GM18951 (cell line): ENCODE results near the gene SPEM1.

Source experiments
- POLR2A ChIP-seq: IDR thresholded peaks from 4 replicates; pipeline ENCODE4 v1.6.1; 2011; ENCODE audit warnings: mild to moderate bottlenecking; ENCODE audit not compliant: insufficient read length, insufficient read depth; ENCODE audit errors: extremely low read depth
- in situ Hi-C: fragments of 300-500 bp; cut with MboI; formaldehyde crosslinking; loops from one replicate; pipeline ENCODE4 v1.12.0; 2022; ENCODE audit warnings: low sequenced_read_pairs, mixed read lengths, inconsistent platforms; ENCODE audit not compliant: unreplicated experiment

SPEM1 gene

GRCh38 chr17:7435676-7436555, 15.8 kb downstream of the SPEM1 start:
- in situ Hi-C loops: no loop called here
- TF ChIP-seq POLR2A: peak; percentile 39

GRCh38 chr17:7436556-7437368, 16.6 kb downstream of the SPEM1 start:
- in situ Hi-C loops: no loop called here
- TF ChIP-seq POLR2A: peak; percentile 27

GRCh38 chr17:7437369-7437863, 17.3 kb downstream of the SPEM1 start:
- in situ Hi-C loops: no loop called here
- no peak for TF ChIP-seq POLR2A

GRCh38 chr17:7437950-7438614, 18.0 kb downstream of the SPEM1 start:
- in situ Hi-C loops: no loop called here
- no peak for TF ChIP-seq POLR2A

- in situ Hi-C loops: no loop called here
- TF ChIP-seq POLR2A: no peak
These were observed 18.7 kb downstream of the SPEM1 start for GRCh38 chr17:7438656-7439460.

GRCh38 chr17:7439462-7440112, 19.5 kb downstream of the SPEM1 start, which contains the start of gene FGF11:
FGF11 (plus strand) TSS chr17:7439512; CDS start chr17:7439621, 109 bp downstream.
- in situ Hi-C loops: no loop called here
- no peak for TF ChIP-seq POLR2A

GRCh38 chr17:7440113-7440833, 20.1 kb downstream of the SPEM1 start:
- in situ Hi-C loops: no loop called here
- TF ChIP-seq POLR2A: peak; percentile 29

GRCh38 chr17:7440834-7441195, 20.7 kb downstream of the SPEM1 start:
- in situ Hi-C loops: no loop called here
- TF ChIP-seq POLR2A: no peak

- in situ Hi-C loops: no loop called here
- no peak for TF ChIP-seq POLR2A
These were observed 21.1 kb downstream of the SPEM1 start for GRCh38 chr17:7441266-7441665.

GRCh38 chr17:7442142-7442541, 22.0 kb downstream of the SPEM1 start:
- in situ Hi-C loops: no loop called here
- no peak for TF ChIP-seq POLR2A

- in situ Hi-C loops: no loop called here
- TF ChIP-seq POLR2A: no peak
These were observed 23.7 kb downstream of the SPEM1 start for GRCh38 chr17:7443499-7444485.
